Left lung (tissue), 10 donors: ENCODE measurements around the gene SLAIN1. TPM values are rescaled to one million over a fixed set of nuclear protein-coding genes. Genes with fewer than 3 reads are reported as not detected.

Experiments used
- ATAC-seq: fragments of 200-7000 bp; cut with Tn5 transposase; one replicate; pipeline ENCODE4 v1.9.1; 2020; ENCODE audit warnings: moderate library complexity
- DNase-seq, 4 donors: peaks; one replicate each; pipeline ENCODE4 v3.0.0-alpha.2; 2013 to 2020
- H3K27ac ChIP-seq, 2 donors: fragments of 200-600 bp; sonication (generic) in 1 of 2; one replicate each; pipeline versions ENCODE4 v1.5.0 to v1.8.0; 2020 to 2021
- H3K27me3 ChIP-seq, 2 donors: fragments of 200-600 bp; sonication (generic) in 1 of 2; one replicate each; pipeline versions ENCODE4 v1.5.0 to v1.8.0; 2020 to 2021
- H3K36me3 ChIP-seq, 2 donors: fragments of 200-600 bp; sonication (generic) in 1 of 2; one replicate each; pipeline versions ENCODE4 v1.5.0 to v1.8.0; 2020 to 2021
- H3K4me1 ChIP-seq, 2 donors: fragments of 200-600 bp; one replicate each; pipeline ENCODE4 v1.8.0; 2021
- H3K4me3 ChIP-seq, 2 donors: fragments of 200-600 bp; sonication (generic) in 1 of 2; one replicate each; pipeline versions ENCODE4 v1.5.0 to v1.8.0; 2020 to 2021; ENCODE audit warnings: mild to moderate bottlenecking in 1 of 2
- H3K9me3 ChIP-seq, 2 donors: fragments of 200-600 bp; sonication (generic) in 1 of 2; one replicate each; pipeline versions ENCODE4 v1.5.0 to v1.8.0; 2020 to 2021
- intact Hi-C, 2 donors: fragments of 100-400 bp; cut with DNase I; formaldehyde crosslinking; loops; one replicate each; pipeline versions ENCODE4 v1.11.2 to v1.14.2; 2022
- polyA plus RNA-seq, 6 donors: library from polyadenylated mRNA; unstranded; fragments of 120-200 nt; gene quantifications; one replicate each; pipeline ENCODE4 v1.2.1, GENCODE V29; 2013; ENCODE audit not compliant: insufficient read length in 6 of 6
- total RNA-seq, 2 donors: library from RNA; stranded (reverse); fragmentation: NEBNext Ultra II Directional; extraction: Animal tissue kit (Norgen Biotek cat#: 25700); gene quantifications; one replicate each; pipeline ENCODE4 v1.2.1, GENCODE V29; 2021
- TF ChIP-seq, protein P1 (sequence below), 2 donors: fragments of 200-600 bp; sonication (generic) in 1 of 2; IDR thresholded peaks; one replicate each; pipeline versions ENCODE4 v1.5.0 to v1.8.0; 2021; ENCODE audit warnings: antibody characterized with exemption in 2 of 2
- donor health status: DM: no; HTN: yes; CAD: no.
- donor health status: DM: no; HTN: no; CAD: no.

Gene SLAIN1
- total and polyA plus RNA-seq, 8 donors, result 12.8 to 27.9 (median 26.3) TPM

- TF ChIP-seq, protein P1, sequence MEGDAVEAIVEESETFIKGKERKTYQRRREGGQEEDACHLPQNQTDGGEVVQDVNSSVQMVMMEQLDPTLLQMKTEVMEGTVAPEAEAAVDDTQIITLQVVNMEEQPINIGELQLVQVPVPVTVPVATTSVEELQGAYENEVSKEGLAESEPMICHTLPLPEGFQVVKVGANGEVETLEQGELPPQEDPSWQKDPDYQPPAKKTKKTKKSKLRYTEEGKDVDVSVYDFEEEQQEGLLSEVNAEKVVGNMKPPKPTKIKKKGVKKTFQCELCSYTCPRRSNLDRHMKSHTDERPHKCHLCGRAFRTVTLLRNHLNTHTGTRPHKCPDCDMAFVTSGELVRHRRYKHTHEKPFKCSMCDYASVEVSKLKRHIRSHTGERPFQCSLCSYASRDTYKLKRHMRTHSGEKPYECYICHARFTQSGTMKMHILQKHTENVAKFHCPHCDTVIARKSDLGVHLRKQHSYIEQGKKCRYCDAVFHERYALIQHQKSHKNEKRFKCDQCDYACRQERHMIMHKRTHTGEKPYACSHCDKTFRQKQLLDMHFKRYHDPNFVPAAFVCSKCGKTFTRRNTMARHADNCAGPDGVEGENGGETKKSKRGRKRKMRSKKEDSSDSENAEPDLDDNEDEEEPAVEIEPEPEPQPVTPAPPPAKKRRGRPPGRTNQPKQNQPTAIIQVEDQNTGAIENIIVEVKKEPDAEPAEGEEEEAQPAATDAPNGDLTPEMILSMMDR (IDR thresholded peaks at IDR 0.05), result no peak
- Histone ChIP-seq H3K4me3 (no peak overlapping the region), H3K27ac (no peak overlapping the region), H3K36me3 (peaks cover 0 to 2% of the 10 kb centered on the region in 2 donors), H3K4me1 (peaks cover 0 to 3% of the 10 kb centered on the region in 2 donors), H3K27me3 (no peaks in the 10 kb centered on the region), H3K9me3 (no peaks in the 10 kb centered on the region)
- no peak for DNase-seq
- no peak for ATAC-seq
- intact Hi-C loops, result no loop called here
Measured at GRCh38 chr13:77741597-77741972, 44.1 kb downstream of the SLAIN1 start.

- intact Hi-C loops, result no loop called here
- H3K36me3 ChIP-seq, result peaks cover 0 to 6% of the 10 kb centered on the region in 2 donors
- DNase-seq, result no peak
Measured at GRCh38 chr13:77742801-77743200, 45.3 kb downstream of the SLAIN1 start.

DNA sequence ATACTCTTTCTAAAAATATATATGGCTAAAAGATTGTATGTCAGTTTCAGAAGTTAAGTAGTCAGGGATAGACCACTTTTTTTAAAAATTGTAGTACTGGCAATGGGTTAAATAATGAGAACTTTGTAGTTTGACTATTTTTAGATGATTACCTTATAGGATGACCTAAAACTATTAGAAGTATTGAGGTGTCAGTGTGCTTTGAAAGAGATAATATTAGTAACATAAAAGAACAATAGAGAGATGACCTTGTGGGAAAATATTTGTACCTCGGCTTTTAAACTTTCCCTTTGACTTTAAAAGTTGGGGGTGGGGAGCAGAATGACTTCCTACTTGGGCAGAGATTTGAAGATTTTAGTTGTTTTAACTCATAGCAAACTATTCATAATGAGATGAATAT lies 48.3 kb downstream of the SLAIN1 start:
- H3K27ac ChIP-seq, result no peak overlapping the region
- TF ChIP-seq, protein P1 (IDR thresholded peaks at IDR 0.05), result no peak
- H3K4me3 ChIP-seq, result no peak overlapping the region
- no peak for ATAC-seq
- H3K4me1 ChIP-seq, result peaks cover 0 to under 1% of the 10 kb centered on the region in 2 donors
- no peaks in the 10 kb centered on the region for H3K27me3 ChIP-seq
- intact Hi-C loops, result no loop called here
- H3K36me3 ChIP-seq, result peaks cover 0 to 6% of the 10 kb centered on the region in 2 donors
- DNase-seq, result no peak
- no peaks in the 10 kb centered on the region for H3K9me3 ChIP-seq

More at GRCh38 chr13:77742801-77743200, 45.3 kb downstream of the SLAIN1 start:
- Histone ChIP-seq H3K27ac (no peak overlapping the region), H3K4me3 (no peak overlapping the region), H3K9me3 (no peaks in the 10 kb centered on the region), H3K4me1 (peaks cover 0 to 3% of the 10 kb centered on the region in 2 donors), H3K27me3 (no peaks in the 10 kb centered on the region)
- no peak for ATAC-seq
- TF ChIP-seq, protein P1 (IDR thresholded peaks at IDR 0.05), result no peak

GRCh38 chr13:77749344-77749880 lies 51.9 kb downstream of the SLAIN1 start:
- Histone ChIP-seq H3K36me3 (peaks cover 0 to 6% of the 10 kb centered on the region in 2 donors), H3K4me1 (peaks cover 0 to 5% of the 10 kb centered on the region in 2 donors), H3K4me3 (no peak overlapping the region), H3K27ac (no peak overlapping the region), H3K27me3 (no peaks in the 10 kb centered on the region), H3K9me3 (no peaks in the 10 kb centered on the region)
- no peak for DNase-seq
- intact Hi-C loops, result no loop called here
- TF ChIP-seq, protein P1 (IDR thresholded peaks at IDR 0.05), result no peak
- ATAC-seq, result no peak

DNA sequence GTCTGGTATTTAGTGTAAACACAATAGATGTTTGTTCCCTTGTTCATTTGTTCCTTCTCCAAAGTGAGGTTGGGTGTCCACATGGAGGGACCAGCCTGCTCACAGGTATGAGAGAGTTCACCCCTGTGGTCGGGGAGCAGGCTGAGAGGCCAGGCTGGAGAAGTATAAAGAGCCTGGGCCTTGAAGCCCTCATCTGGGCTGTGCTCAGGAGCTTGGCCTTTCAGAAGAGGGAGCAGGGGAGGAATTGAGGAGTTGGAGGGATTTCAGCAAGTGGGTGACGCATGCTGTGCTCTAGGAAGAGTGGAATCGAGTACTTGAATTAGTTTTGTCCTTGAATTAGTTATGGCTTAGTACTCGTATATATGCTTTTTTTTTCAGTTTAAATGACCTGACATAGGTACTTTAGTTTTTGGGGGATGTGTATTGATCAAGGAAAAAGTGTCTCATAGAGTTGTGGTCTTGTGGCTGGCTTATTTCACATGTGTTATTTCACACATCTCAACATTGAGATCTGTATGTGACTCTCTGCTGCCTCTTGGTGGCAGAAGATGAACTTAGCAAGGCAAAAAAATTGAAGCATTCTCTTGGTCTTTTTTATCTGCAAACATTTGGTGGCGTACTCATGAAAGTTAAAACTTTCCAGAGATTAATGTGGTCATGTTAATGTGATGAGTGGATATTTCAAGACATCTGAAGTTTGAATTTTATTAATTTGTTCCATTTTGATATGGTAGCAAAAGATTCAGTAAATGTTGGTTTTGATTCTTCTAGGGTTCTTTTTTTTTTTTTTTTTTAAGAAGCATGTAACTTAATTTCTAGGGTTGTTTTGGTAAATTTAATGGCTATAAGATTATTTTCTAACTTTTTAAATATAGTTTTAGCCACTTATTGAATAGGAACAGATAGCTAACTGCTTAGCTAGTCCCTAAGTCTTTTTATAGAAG lies 54.3 kb downstream of the SLAIN1 start:
- Histone ChIP-seq H3K27me3 (no peaks in the 10 kb centered on the region), H3K4me1 (peaks cover 0 to 5% of the 10 kb centered on the region in 2 donors), H3K4me3 (no peak overlapping the region), H3K27ac (no peak overlapping the region), H3K36me3 (peaks cover 0 to 2% of the 10 kb centered on the region in 2 donors), H3K9me3 (no peaks in the 10 kb centered on the region)
- TF ChIP-seq, protein P1 (IDR thresholded peaks at IDR 0.05), result peak; percentile 64 to 75
- intact Hi-C loops, result loop anchor here in 1 of 2 donors (5.0 kb wide), 1 partner anchor 159 kb away; no protein-coding TSS in a partner anchor
- DNase-seq, result peak in 2 of 4 donors; percentile 48 to 63
- ATAC-seq, result peak; percentile 95
